Psoas muscle (tissue), 8 donors: Measurements from ENCODE around the gene SLIT3. TPM values are rescaled to one million over a fixed set of nuclear protein-coding genes. Genes with fewer than 3 reads are reported as not detected.

ENCODE experiments used
- ATAC-seq, 4 donors: fragments of 200-7000 bp; cut with Tn5 transposase; one replicate each; pipeline ENCODE4 v1.9.1; 2020; ENCODE audit warnings: moderate library complexity in 3 of 4, mild to moderate bottlenecking in 2 of 4
- DNase-seq, 2 donors: peaks; one replicate each; pipeline ENCODE4 v3.0.0-alpha.2; 2020
- H3K27ac ChIP-seq: fragments of 200-600 bp; one replicate; pipeline ENCODE4 v1.8.0; 2022
- H3K27me3 ChIP-seq, 3 donors: fragments of 200-600 bp in 1 of 3; one replicate each; pipeline versions ENCODE4 v1.6.1 to v1.8.0; 2013 to 2022; ENCODE audit warnings: low read length in 2 of 3, mild to moderate bottlenecking in 2 of 3, moderate library complexity in 1 of 3; ENCODE audit not compliant: insufficient read depth in 3 of 3
- H3K36me3 ChIP-seq, 2 donors: fragments of 200-600 bp in 1 of 2; one replicate each; pipeline versions ENCODE4 v1.6.1 to v1.8.0; 2013 to 2022; ENCODE audit warnings: low read depth in 1 of 2, mild to moderate bottlenecking in 1 of 2, moderate library complexity in 1 of 2; ENCODE audit not compliant: insufficient read depth in 1 of 2
- H3K4me1 ChIP-seq: fragments of 200-600 bp; one replicate; pipeline ENCODE4 v1.8.0; 2022
- H3K4me3 ChIP-seq: fragments of 200-600 bp; one replicate; pipeline ENCODE4 v1.8.0; 2022; ENCODE audit warnings: mild to moderate bottlenecking
- H3K9me3 ChIP-seq: fragments of 200-600 bp; one replicate; pipeline ENCODE4 v1.8.0; 2022
- WGBS, 3 donors: extraction: QIAGEN DNeasy Blood & Tissue Kit; methylation state at CpG; one replicate each; pipeline versions ENCODE4 v1.1.6 to v1.1.7; 2013; 5-methylcytosine and 5-hydroxymethylcytosine counted together
- intact Hi-C, 2 donors: fragments of 100-400 bp; cut with DNase I; formaldehyde crosslinking; loops; one replicate each; pipeline versions ENCODE4 v1.11.0 to v1.14.2; 2022
- polyA plus RNA-seq, 3 donors: library from polyadenylated mRNA; stranded (reverse); fragments of 200-250 nt; gene quantifications; one replicate each; pipeline ENCODE4 v1.2.3, GENCODE V29; 2013
- total RNA-seq, 4 donors: library from RNA; stranded (reverse); fragmentation: NEBNext Ultra II Directional in 2 of 4; extraction: Animal tissue kit (Norgen Biotek cat#: 25700) in 2 of 4; gene quantifications; one replicate each; pipeline versions ENCODE4 v1.2.1 to v1.2.4, GENCODE V29; 2021 to 2023
- TF ChIP-seq, protein P1 (sequence below): fragments of 200-600 bp; IDR thresholded peaks from one replicate; pipeline ENCODE4 v1.8.0; 2022; ENCODE audit warnings: antibody characterized with exemption
- donor health status: healthy with polysubstance abuse.
- donor health status: DM: no; HTN: no; CAD: no; lungs with moderate emphysema.
- donor health status: Bipolar disorder and iron deficiency.
- donor health status: healthy.
- donor health status: DM: yes; HTN: yes; CAD: no.
- donor health status: DM: no; HTN: no; CAD: no.
- donor health status: DM: no; HTN: no; CAD: no.
- donor health status: DM: yes; HTN: yes; CAD: no.

The SLIT3 gene
- total and polyA plus RNA-seq, 7 donors = 0.81 to 5.9 (median 2.1) TPM

DNA sequence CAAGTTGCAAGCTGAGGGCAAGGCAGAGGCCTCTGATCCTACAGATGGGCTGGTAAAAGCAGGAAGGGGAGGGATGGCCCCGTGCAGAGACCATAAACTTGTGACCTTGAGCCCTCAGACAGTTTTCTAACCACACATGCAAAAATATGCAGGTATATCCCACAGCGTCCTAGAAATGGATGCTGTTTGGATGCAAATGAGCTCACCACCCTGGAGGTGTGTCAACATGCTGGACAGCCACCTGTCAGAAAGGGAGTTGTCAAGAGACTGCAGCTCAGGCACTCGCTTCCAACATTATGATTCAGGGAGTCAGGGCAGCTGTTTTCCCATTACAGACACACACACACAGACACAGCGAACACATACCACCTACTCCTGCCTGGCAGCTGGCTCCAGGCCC, 624.4 kb downstream of the SLIT3 start:
- no peaks in the 10 kb centered on the region for H3K9me3 ChIP-seq
- intact Hi-C loops = loop anchor here (5.0 kb wide), 2 partner anchors 626 to 906 kb away; partner anchors contain the start of genes SLIT3 (in 2 of the 2) and SPDL1 (in 1 of the 2)
- H3K4me3 ChIP-seq = no peak overlapping the region
- no peaks in the 10 kb centered on the region for H3K36me3 ChIP-seq
- DNase-seq (no peak), ATAC-seq (no peak)
- H3K4me1 ChIP-seq = no peaks in the 10 kb centered on the region
- TF ChIP-seq, protein P1, sequence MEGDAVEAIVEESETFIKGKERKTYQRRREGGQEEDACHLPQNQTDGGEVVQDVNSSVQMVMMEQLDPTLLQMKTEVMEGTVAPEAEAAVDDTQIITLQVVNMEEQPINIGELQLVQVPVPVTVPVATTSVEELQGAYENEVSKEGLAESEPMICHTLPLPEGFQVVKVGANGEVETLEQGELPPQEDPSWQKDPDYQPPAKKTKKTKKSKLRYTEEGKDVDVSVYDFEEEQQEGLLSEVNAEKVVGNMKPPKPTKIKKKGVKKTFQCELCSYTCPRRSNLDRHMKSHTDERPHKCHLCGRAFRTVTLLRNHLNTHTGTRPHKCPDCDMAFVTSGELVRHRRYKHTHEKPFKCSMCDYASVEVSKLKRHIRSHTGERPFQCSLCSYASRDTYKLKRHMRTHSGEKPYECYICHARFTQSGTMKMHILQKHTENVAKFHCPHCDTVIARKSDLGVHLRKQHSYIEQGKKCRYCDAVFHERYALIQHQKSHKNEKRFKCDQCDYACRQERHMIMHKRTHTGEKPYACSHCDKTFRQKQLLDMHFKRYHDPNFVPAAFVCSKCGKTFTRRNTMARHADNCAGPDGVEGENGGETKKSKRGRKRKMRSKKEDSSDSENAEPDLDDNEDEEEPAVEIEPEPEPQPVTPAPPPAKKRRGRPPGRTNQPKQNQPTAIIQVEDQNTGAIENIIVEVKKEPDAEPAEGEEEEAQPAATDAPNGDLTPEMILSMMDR = no peak
- 51 to 57% (median 55%) methylated on average over 4 of the region's 4 CpGs for WGBS, 3 donors
- no peak overlapping the region for H3K27ac ChIP-seq
- no peaks in the 10 kb centered on the region for H3K27me3 ChIP-seq

DNA sequence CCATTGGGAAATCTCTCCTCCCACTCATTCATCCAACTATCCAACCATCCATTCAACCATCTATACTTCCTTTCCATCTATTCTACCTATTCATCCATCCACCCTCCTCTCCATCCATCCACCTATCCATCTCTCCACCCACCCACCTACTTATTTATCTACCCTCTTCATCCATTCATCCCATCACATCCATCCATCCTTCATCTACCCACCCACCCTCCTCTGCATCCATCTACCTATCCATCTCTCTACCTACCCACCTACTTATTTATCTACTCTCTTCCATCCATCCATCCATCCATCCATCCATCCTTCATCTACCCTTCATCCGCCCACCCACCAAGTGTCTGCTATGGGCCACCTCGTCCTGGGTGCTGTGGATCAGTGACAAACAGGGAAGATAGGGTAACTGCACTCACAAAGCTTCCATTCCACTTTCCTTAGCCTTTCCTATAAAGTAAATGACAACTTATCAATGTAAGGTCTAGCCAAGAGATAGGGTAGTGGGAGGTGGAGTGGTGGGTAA, 625.0 kb downstream of the SLIT3 start:
- Histone ChIP-seq H3K9me3 (no peaks in the 10 kb centered on the region), H3K27me3 (no peaks in the 10 kb centered on the region), H3K27ac (no peak overlapping the region), H3K4me3 (no peak overlapping the region), H3K36me3 (no peaks in the 10 kb centered on the region), H3K4me1 (no peaks in the 10 kb centered on the region)
- DNase-seq = no peak
- intact Hi-C loops = loop anchor here (5.0 kb wide), 2 partner anchors 626 to 906 kb away; partner anchors contain the start of genes SLIT3 (in 2 of the 2) and SPDL1 (in 1 of the 2)
- TF ChIP-seq, protein P1 = no peak
- 92 to 94% (median 93%) methylated on average over 2 of the region's 2 CpGs for WGBS, 3 donors
- no peak for ATAC-seq

DNA sequence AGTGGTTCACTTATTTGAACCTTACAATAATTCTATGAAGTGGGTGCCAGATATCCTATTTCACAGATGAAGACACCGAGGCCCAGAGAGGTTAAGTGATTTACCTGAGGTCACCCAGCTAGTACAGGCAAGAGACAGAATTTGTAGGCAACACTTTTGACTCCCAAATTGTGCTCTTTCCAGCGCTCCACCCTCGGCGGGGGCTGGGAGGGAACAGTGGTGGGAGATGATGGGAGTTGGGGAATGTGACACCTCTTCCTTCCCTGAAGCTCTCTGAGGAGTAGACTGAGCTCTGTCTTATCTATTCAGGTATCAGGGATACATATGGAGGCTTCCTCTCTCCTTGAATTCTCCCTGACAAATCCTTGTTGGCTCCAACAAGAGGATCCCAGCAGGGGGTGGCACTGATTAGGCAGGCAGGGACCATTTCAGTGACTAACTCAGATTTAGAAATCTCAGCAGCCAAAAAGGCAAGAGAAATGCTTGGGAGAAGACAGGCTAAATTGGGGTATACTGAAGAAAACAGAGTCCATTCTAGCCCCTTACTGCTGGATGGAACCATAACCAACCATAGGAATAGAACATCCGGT, 626.0 kb downstream of the SLIT3 start:
- no peak for ATAC-seq
- no peak for DNase-seq
- Histone ChIP-seq H3K4me1 (no peaks in the 10 kb centered on the region), H3K9me3 (no peaks in the 10 kb centered on the region), H3K4me3 (no peak overlapping the region), H3K27ac (no peak overlapping the region), H3K27me3 (no peaks in the 10 kb centered on the region), H3K36me3 (no peaks in the 10 kb centered on the region)
- TF ChIP-seq, protein P1 = no peak
- intact Hi-C loops = loop anchor here (5.0 kb wide), 2 partner anchors 627 to 907 kb away; partner anchors contain the start of genes SLIT3 (in 2 of the 2) and SPDL1 (in 1 of the 2)
- WGBS, 3 donors = 80 to 83% (median 80%) methylated on average over 5 of the region's 5 CpGs

DNA sequence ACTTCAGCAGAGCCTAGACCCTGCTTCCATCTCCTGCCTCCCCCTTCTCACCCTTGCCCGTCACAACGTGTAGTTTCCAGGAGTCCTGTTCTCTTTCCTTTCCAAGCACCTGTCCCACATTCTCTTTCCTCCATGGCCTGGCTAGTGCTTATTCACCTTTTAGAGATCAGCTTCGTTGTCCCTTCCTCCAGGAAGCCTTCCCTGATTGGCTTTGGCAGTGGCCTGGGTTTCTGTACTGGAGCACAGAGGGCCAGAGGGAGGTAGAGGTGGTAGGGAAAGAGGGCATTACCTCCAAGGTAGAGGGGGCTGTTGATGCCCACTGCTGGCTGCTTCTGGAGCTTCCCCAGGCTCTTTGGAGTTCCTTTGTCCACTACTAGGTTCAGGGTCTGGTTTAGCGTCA, 628.1 kb downstream of the SLIT3 start:
- H3K9me3 ChIP-seq = no peaks in the 10 kb centered on the region
- H3K27me3 ChIP-seq = no peaks in the 10 kb centered on the region
- WGBS, 3 donors = 63 to 75% (median 64%) methylated on average over 4 of the region's 4 CpGs
- intact Hi-C loops = no loop called here
- DNase-seq (no peak), ATAC-seq (no peak)
- H3K36me3 ChIP-seq = no peaks in the 10 kb centered on the region
- H3K27ac ChIP-seq = no peak overlapping the region
- TF ChIP-seq, protein P1 = no peak
- no peaks in the 10 kb centered on the region for H3K4me1 ChIP-seq
- H3K4me3 ChIP-seq = no peak overlapping the region

DNA sequence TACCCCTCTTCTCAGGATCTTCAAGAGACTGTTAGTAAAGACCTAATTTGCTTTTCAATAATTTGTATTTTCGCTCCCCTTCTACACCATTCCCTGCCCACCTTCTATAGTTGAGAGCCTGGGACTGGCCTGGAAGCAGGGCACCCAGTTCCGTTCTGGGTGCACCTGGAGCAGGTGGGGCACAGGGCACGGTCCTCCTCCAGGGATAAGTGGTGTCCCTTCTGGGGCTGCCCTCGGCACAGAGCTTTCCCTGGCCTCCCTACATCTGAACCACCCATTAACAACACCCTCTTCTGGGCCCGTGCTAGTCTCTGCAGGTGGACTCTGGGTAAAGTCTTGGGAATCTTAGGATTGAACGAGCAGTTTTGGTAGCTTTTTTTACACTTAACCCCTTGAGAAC, 628.9 kb downstream of the SLIT3 start:
- WGBS, 3 donors = 57 to 71% (median 59%) methylated on average over 6 of the region's 6 CpGs
- Histone ChIP-seq H3K27me3 (no peaks in the 10 kb centered on the region), H3K4me1 (no peaks in the 10 kb centered on the region), H3K27ac (no peak overlapping the region), H3K36me3 (no peaks in the 10 kb centered on the region), H3K9me3 (no peaks in the 10 kb centered on the region), H3K4me3 (no peak overlapping the region)
- DNase-seq (no peak), ATAC-seq (no peak)
- TF ChIP-seq, protein P1 = no peak
- intact Hi-C loops = no loop called here
